H1 (cell line): ENCODE data around the gene RAD50. TPM values are rescaled to one million over a fixed set of nuclear protein-coding genes. Genes with fewer than 3 reads are reported as not detected.

Experiments used
- CTCF ChIA-PET: fragments of 300-600 bp; sonication (Branson Sonifier 250); formaldehyde crosslinking; loops from one replicate; lab custom pipeline; 2021; ENCODE audit not compliant: partially characterized antibody; lab: Charles Lee
- POLR2A ChIA-PET: fragments of 300-600 bp; sonication (Branson Sonifier 250); formaldehyde crosslinking; loops from one replicate; lab custom pipeline; 2021; ENCODE audit warnings: inconsistent platforms; ENCODE audit not compliant: partially characterized antibody; lab: Charles Lee
- DNase-seq, 2 experiments: peaks; one replicate each; pipeline versions ENCODE4 v3.0.0 to v3.0.0-alpha.2; 2010 to 2022; ENCODE audit warnings: low spot score in 2 of 2, low read depth in 1 of 2, mixed read lengths in 1 of 2
- FAIRE-seq: peaks from 2 replicates; lab custom pipeline; 2011; peaks lifted over from hg19 to GRCh38; lab: Jason Lieb, UNC
- H2AFZ ChIP-seq: 2 replicates; pipeline ENCODE4 v1.8.1; 2012; ENCODE audit warnings: low read length, inconsistent platforms
- H2AK5ac ChIP-seq: 2 replicates; pipeline ENCODE4 v1.6.1; 2013; ENCODE audit warnings: low read depth, low read length
- H2BK120ac ChIP-seq: replicated peaks from 2 replicates; pipeline ENCODE3; 2013; ENCODE audit warnings: low read depth, low read length, inconsistent platforms
- H2BK12ac ChIP-seq: 2 replicates; pipeline ENCODE4 v1.6.1; 2013; ENCODE audit warnings: low read depth, low read length
- H2BK15ac ChIP-seq: 2 replicates; pipeline ENCODE4 v1.6.1; 2013; ENCODE audit warnings: low read length
- H2BK20ac ChIP-seq: 2 replicates; pipeline ENCODE4 v1.6.1; 2013; ENCODE audit warnings: low read length
- H2BK5ac ChIP-seq: 2 replicates; pipeline ENCODE4 v1.6.1; 2013; ENCODE audit warnings: low read depth, low read length
- H3K14ac ChIP-seq: 2 replicates; pipeline ENCODE4 v1.6.1; 2013; ENCODE audit warnings: inconsistent platforms; ENCODE audit not compliant: insufficient read length
- H3K18ac ChIP-seq: 2 replicates; pipeline ENCODE4 v1.6.1; 2013; ENCODE audit warnings: low read length; ENCODE audit errors: extremely low read depth
- H3K23ac ChIP-seq: 2 replicates; pipeline ENCODE4 v1.6.1; 2013; ENCODE audit warnings: inconsistent platforms; ENCODE audit not compliant: insufficient read length
- H3K23me2 ChIP-seq: 2 replicates; pipeline ENCODE4 v1.6.1; 2013; ENCODE audit warnings: low read depth, low read length
- H3K27ac ChIP-seq: 2 replicates; pipeline ENCODE4 v1.6.1; 2011; ENCODE audit warnings: low read depth, low read length, inconsistent platforms
- H3K27me3 ChIP-seq, 4 experiments: replicated peaks in 1 of 4; 1 replicate in 1 of 4; 2 replicates in 3 of 4; pipeline versions ENCODE4 v1.6.1 to v1.8.1; 2011 to 2013; ENCODE audit warnings: low read length in 3 of 4, mild to moderate bottlenecking in 3 of 4, inconsistent platforms in 2 of 4, mixed read lengths in 2 of 4, moderate library complexity in 1 of 4; ENCODE audit not compliant: control insufficient read depth in 3 of 4, insufficient read depth in 3 of 4; ENCODE audit errors: extremely low read depth in 1 of 4
- H3K36me3 ChIP-seq, 4 experiments: 2 replicates each; pipeline versions ENCODE4 v1.6.1 to v1.8.1; 2011 to 2013; ENCODE audit warnings: mild to moderate bottlenecking in 4 of 4, low read length in 3 of 4, moderate library complexity in 2 of 4, control low read depth in 1 of 4, inconsistent platforms in 1 of 4; ENCODE audit not compliant: insufficient read depth in 4 of 4, control insufficient read depth in 2 of 4
- H3K4ac ChIP-seq: replicated peaks from 2 replicates; pipeline ENCODE3; 2013; ENCODE audit warnings: low read length, low read depth, mixed read lengths, inconsistent platforms; ENCODE audit not compliant: insufficient read length
- H3K4me1 ChIP-seq, 4 experiments: replicated peaks in 1 of 4; 1 replicate in 1 of 4; 2 replicates in 3 of 4; pipeline versions ENCODE4 v1.6.1 to v1.8.1; 2011 to 2013; ENCODE audit warnings: low read length in 3 of 4, inconsistent platforms in 2 of 4, mixed read lengths in 1 of 4; ENCODE audit not compliant: insufficient read depth in 4 of 4, control insufficient read depth in 3 of 4
- H3K4me2 ChIP-seq, 2 experiments: 2 replicates each; pipeline versions ENCODE4 v1.6.1 to v1.8.1; 2011 to 2013; ENCODE audit warnings: low read depth in 2 of 2, low read length in 2 of 2, control low read depth in 1 of 2, inconsistent platforms in 1 of 2, mild to moderate bottlenecking in 1 of 2; ENCODE audit not compliant: insufficient read depth in 1 of 2
- H3K4me3 ChIP-seq, 4 experiments: fragments of 200-600, 300-600 bp in 1 of 4; sonication (generic), shearing (Covaris generic), sonication (Bioruptor Twin) in 1 of 4; 2 replicates each; pipeline versions ENCODE4 v1.5.1 to v1.8.1; 2011 to 2016; ENCODE audit warnings: low read length in 4 of 4, low read depth in 3 of 4, control low read depth in 2 of 4, inconsistent platforms in 2 of 4, mild to moderate bottlenecking in 2 of 4, mixed read lengths in 1 of 4, moderate library complexity in 1 of 4; ENCODE audit not compliant: insufficient read depth in 2 of 4; ENCODE audit errors: extremely low read depth in 1 of 4
- H3K56ac ChIP-seq: replicated peaks from 2 replicates; pipeline ENCODE3; 2013; ENCODE audit warnings: low read depth, mild to moderate bottlenecking, mixed read lengths, low read length, inconsistent platforms; ENCODE audit not compliant: insufficient read length
- H3K79me1 ChIP-seq: 2 replicates; pipeline ENCODE4 v1.6.1; 2013; ENCODE audit warnings: low read depth, low read length, control low read depth
- H3K79me2 ChIP-seq, 2 experiments: 2 replicates each; pipeline versions ENCODE4 v1.6.1 to v1.8.1; 2012 to 2013; ENCODE audit warnings: low read length in 2 of 2, mild to moderate bottlenecking in 2 of 2, inconsistent platforms in 1 of 2; ENCODE audit not compliant: insufficient read depth in 2 of 2, control insufficient read depth in 1 of 2
- H3K9ac ChIP-seq, 4 experiments: replicated peaks in 1 of 4; 1 replicate in 1 of 4; 2 replicates in 3 of 4; pipeline versions ENCODE4 v1.6.1 to v1.8.1; 2011 to 2013; ENCODE audit warnings: low read depth in 3 of 4, low read length in 3 of 4, control low read depth in 2 of 4, mild to moderate bottlenecking in 2 of 4, moderate library complexity in 2 of 4, inconsistent platforms in 1 of 4; ENCODE audit errors: extremely low read depth in 1 of 4
- H3K9me3 ChIP-seq, 2 experiments: 2 replicates each; pipeline versions ENCODE4 v1.6.1 to v1.8.1; 2012 to 2013; ENCODE audit warnings: mild to moderate bottlenecking in 2 of 2, moderate library complexity in 2 of 2, control low read depth in 1 of 2, inconsistent platforms in 1 of 2, low read depth in 1 of 2, low read length in 1 of 2, mixed read lengths in 1 of 2; ENCODE audit not compliant: insufficient read depth in 2 of 2
- H4K20me1 ChIP-seq, 2 experiments: replicated peaks in 1 of 2; 2 replicates each; pipeline versions ENCODE3 to v1.8.1; 2011 to 2013; ENCODE audit warnings: inconsistent platforms in 2 of 2, low read length in 2 of 2, mild to moderate bottlenecking in 1 of 2; ENCODE audit not compliant: insufficient read depth in 2 of 2, control insufficient read depth in 1 of 2
- H4K5ac ChIP-seq: 2 replicates; pipeline ENCODE4 v1.6.1; 2013; ENCODE audit warnings: low read length, low read depth, mixed read lengths, inconsistent platforms; ENCODE audit not compliant: insufficient read length
- H4K8ac ChIP-seq: 2 replicates; pipeline ENCODE4 v1.8.0; 2013; ENCODE audit warnings: mild to moderate bottlenecking, moderate library complexity, low read length, inconsistent platforms; ENCODE audit not compliant: insufficient read depth; ENCODE audit errors: extremely low read depth
- H4K91ac ChIP-seq: replicated peaks from 2 replicates; pipeline ENCODE3; 2013; ENCODE audit warnings: low read length, mixed read lengths, inconsistent platforms; ENCODE audit not compliant: insufficient read length
- BRCA1 ChIP-seq: IDR thresholded peaks from 2 replicates; pipeline ENCODE4 v1.6.1; 2012; ENCODE audit warnings: low read depth, low read length, improper control_type of control experiment
- CBX8 ChIP-seq: fragments of 300-800, 300-1000 bp; sonication (generic); IDR thresholded peaks from 2 replicates; pipeline ENCODE4 v1.7.1; 2016; ENCODE audit warnings: low read depth, low read length, borderline replicate concordance
- CEBPB ChIP-seq: IDR thresholded peaks from 2 replicates; pipeline ENCODE4 v1.6.1; 2012; ENCODE audit warnings: low read depth, low read length
- CHD2 ChIP-seq: IDR thresholded peaks from 2 replicates; pipeline ENCODE4 v1.6.1; 2012; ENCODE audit warnings: low read length, improper control_type of control experiment
- EZH2 ChIP-seq: fragments of 200-600 bp; sonication (generic); IDR thresholded peaks from 2 replicates; pipeline ENCODE4 v1.7.1; 2012; ENCODE audit warnings: low read depth, mild to moderate bottlenecking, moderate library complexity, low read length, inconsistent platforms; ENCODE audit not compliant: severe bottlenecking
- FOSL1 ChIP-seq: IDR thresholded peaks from 2 replicates; pipeline ENCODE4 v1.6.1; 2011; ENCODE audit warnings: mild to moderate bottlenecking, low read depth, low read length, moderate library complexity; ENCODE audit not compliant: insufficient read depth
- GTF2F1 ChIP-seq: IDR thresholded peaks from 2 replicates; pipeline ENCODE4 v1.6.1; 2012; ENCODE audit warnings: low read depth, low read length, improper control_type of control experiment, borderline replicate concordance
- HDAC6 ChIP-seq: IDR thresholded peaks from one replicate; pipeline ENCODE4 v1.7.1; 2012; ENCODE audit warnings: low read depth, mild to moderate bottlenecking, inconsistent platforms, low read length, moderate library complexity
- KDM1A ChIP-seq: fragments of 200-600, 300-600 bp; sonication (generic); IDR thresholded peaks from 2 replicates; pipeline ENCODE4 v1.7.1; 2016; ENCODE audit warnings: mild to moderate bottlenecking, low read length, borderline replicate concordance
- POLR2A ChIP-seq, 2 experiments: IDR thresholded peaks; 1 replicate in 1 of 2; 2 replicates in 1 of 2; pipeline ENCODE4 v1.6.1; 2011; ENCODE audit warnings: low read depth in 2 of 2, low read length in 2 of 2, mild to moderate bottlenecking in 2 of 2; ENCODE audit errors: control extremely low read depth in 1 of 2
- SIRT6 ChIP-seq: IDR thresholded peaks from one replicate; pipeline ENCODE4 v1.7.1; 2012; ENCODE audit warnings: low read length, inconsistent platforms
- SP1 ChIP-seq: IDR thresholded peaks from 2 replicates; pipeline ENCODE4 v1.6.1; 2011; ENCODE audit warnings: low read depth, low read length
- SP4 ChIP-seq: IDR thresholded peaks from 2 replicates; pipeline ENCODE4 v1.6.1; 2012; ENCODE audit warnings: low read length, inconsistent platforms
- TAF1 ChIP-seq: IDR thresholded peaks from 2 replicates; pipeline ENCODE4 v1.6.1; 2011; ENCODE audit warnings: mild to moderate bottlenecking, low read depth, low read length
- TEAD4 ChIP-seq: IDR thresholded peaks from 2 replicates; pipeline ENCODE4 v1.6.1; 2012; ENCODE audit warnings: low read depth, low read length, inconsistent platforms, mixed read lengths
- WGBS, 2 experiments: shearing (Covaris generic) in 1 of 2; methylation state at CpG; one replicate each; pipeline versions ENCODE4 v1.1.6 to v1.1.7; 2013 to 2015; ENCODE audit warnings: low lambda C conversion rate in 2 of 2, mixed read lengths in 2 of 2, inconsistent platforms in 1 of 2, low coverage in 1 of 2, missing lambda C conversion rate in 1 of 2; ENCODE audit not compliant: insufficient replicate concordance in 2 of 2, insufficient coverage in 1 of 2, insufficient read length in 1 of 2; ENCODE audit errors: extremely low coverage in 1 of 2, missing lambda C conversion rate in 1 of 2; 5-methylcytosine and 5-hydroxymethylcytosine counted together
- polyA plus RNA-seq, 7 experiments: library from polyadenylated mRNA; depleted of rRNA in 3 of 7; stranded (reverse) in 5 of 7; unstranded in 2 of 7; fragments of >200 nt in 5 of 7; fragments of 200-250 nt in 2 of 7; gene quantifications; 1 replicate in 5 of 7; 2 replicates in 1 of 7; 4 replicates in 1 of 7; pipeline versions ENCODE4 v1.2.1 to v1.2.3, GENCODE V29; 2011 to 2013; ENCODE audit warnings: missing spikeins in 2 of 7, mixed read lengths in 2 of 7
- total RNA-seq: library from RNA; stranded (reverse); fragmentation: NEBNext Ultra II Directional; extraction: Animal tissue kit (Norgen Biotek cat#: 25700); gene quantifications from 2 replicates; pipeline ENCODE4 v1.2.1, GENCODE V29; 2021
- TF ChIP-seq, protein P1 (sequence below): IDR thresholded peaks from 2 replicates; pipeline ENCODE4 v1.6.1; 2011; ENCODE audit warnings: low read depth, mild to moderate bottlenecking, low read length; ENCODE audit not compliant: insufficient read depth

The RAD50 gene
- total and polyA plus RNA-seq, 2 of the 8 experiments (the other 6 are each of a cell fraction or from before 2014, with no cell fraction given) = 10.1 to 39.4 TPM

- H3K23me2 ChIP-seq = no peaks in the 10 kb centered on the region
- no peak overlapping the region for H4K91ac ChIP-seq
- 95% methylated on average over 3 of the region's 3 CpGs; no CpG with 5 or more reads in 1 of the 2 experiments for WGBS, 2 experiments
- no peak overlapping the region for H2BK20ac ChIP-seq
- POLR2A ChIA-PET = interaction anchor here (1.0 kb wide), 1 partner anchor 8 kb away, joined by 3 read pairs; no protein-coding TSS in a partner anchor
- no peak overlapping the region for H2BK120ac ChIP-seq
- no peak overlapping the region for H3K27ac ChIP-seq
- H3K36me3 ChIP-seq = peaks cover 0 to 35% (median 23%) of the 10 kb centered on the region in 4 experiments; a peak in 7 of 8 replicates
- no peak overlapping the region for H3K9ac ChIP-seq
- H2AFZ ChIP-seq = no peak overlapping the region
- H3K14ac ChIP-seq = no peak overlapping the region
- no peak for FAIRE-seq
- H3K4me3 ChIP-seq = no peak overlapping the region
- H3K9me3 ChIP-seq = no peaks in the 10 kb centered on the region; a peak in 1 of 4 replicates
- H3K4ac ChIP-seq = no peak overlapping the region
- H2BK12ac ChIP-seq = no peak overlapping the region
- H4K8ac ChIP-seq = no peak overlapping the region
- H3K79me1 ChIP-seq = no peaks in the 10 kb centered on the region
- H3K79me2 ChIP-seq = no peaks in the 10 kb centered on the region
- H2BK5ac ChIP-seq = no peak overlapping the region
- no peaks in the 10 kb centered on the region for H4K20me1 ChIP-seq
- H2BK15ac ChIP-seq = no peak overlapping the region
- H3K56ac ChIP-seq = no peak overlapping the region
- CTCF ChIA-PET = interaction anchor here (1.1 to 1.7 kb wide), 3 partner anchors 35 to 139 kb away, joined by 3 to 6 read pairs (median 4); no protein-coding TSS in a partner anchor
- H2AK5ac ChIP-seq = no peak overlapping the region
- no peak overlapping the region for H4K5ac ChIP-seq
- DNase-seq = no peak
- H3K23ac ChIP-seq = no peak overlapping the region
- peaks cover 0 to 5% (median under 1%) of the 10 kb centered on the region in 4 experiments; a peak in 2 of 7 replicates for H3K4me1 ChIP-seq
- H3K4me2 ChIP-seq = no peak overlapping the region
- no peak overlapping the region for H3K18ac ChIP-seq
- H3K27me3 ChIP-seq = no peaks in the 10 kb centered on the region
- no peak for TF ChIP-seq GTF2F1
- no peak for TF ChIP-seq CBX8
- TF ChIP-seq POLR2A (IDR thresholded peaks at IDR 0.05; ENCODE audit: control extremely low read depth in 1 of 2, low read depth in 2 of 2, low read length in 2 of 2) = no peak
- no peak for TF ChIP-seq CEBPB
- TF ChIP-seq, protein P1, sequence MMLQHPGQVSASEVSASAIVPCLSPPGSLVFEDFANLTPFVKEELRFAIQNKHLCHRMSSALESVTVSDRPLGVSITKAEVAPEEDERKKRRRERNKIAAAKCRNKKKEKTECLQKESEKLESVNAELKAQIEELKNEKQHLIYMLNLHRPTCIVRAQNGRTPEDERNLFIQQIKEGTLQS = no peak
- TF ChIP-seq KDM1A = no peak
- no peak for TF ChIP-seq HDAC6
- TF ChIP-seq SIRT6 = no peak
- no peak for TF ChIP-seq BRCA1
- TF ChIP-seq SP1 = no peak
- no peak for TF ChIP-seq SP4
- TF ChIP-seq TAF1 = no peak
- TF ChIP-seq EZH2 = no peak
- TF ChIP-seq FOSL1 = no peak
- no peak for TF ChIP-seq CHD2
- no peak for TF ChIP-seq TEAD4
These were observed 85.1 kb downstream of the RAD50 start for GRCh38 chr5:132641841-132642240.
